Astrocyte of the spinal cord (primary cell): Measurements from ENCODE around the gene TTC17.
"Not testable (repeated sequence)": the region's sequence is repeated elsewhere in the genome, so short reads cannot be mapped to it uniquely, and the experiment has no call there.

Source experiments
- DNase-seq: peaks from one replicate; pipeline ENCODE4 v3.0.0; 2011; ENCODE audit warnings: low read depth, low spot score
- H3K4me3 ChIP-seq: 2 replicates; pipeline ENCODE4 v1.5.1; 2011; ENCODE audit warnings: low read depth, mild to moderate bottlenecking, low read length, moderate library complexity
- in situ Hi-C: cut with HindIII; loops from 2 replicates; pipeline ENCODE4 v1.10.0; 2017; ENCODE audit warnings: low sequenced_read_pairs
- TF ChIP-seq, protein P1 (sequence below): IDR thresholded peaks from 2 replicates; pipeline ENCODE4 v1.5.1; 2012; ENCODE audit warnings: low read depth, mild to moderate bottlenecking, low read length, inconsistent platforms

TTC17 gene

DNA sequence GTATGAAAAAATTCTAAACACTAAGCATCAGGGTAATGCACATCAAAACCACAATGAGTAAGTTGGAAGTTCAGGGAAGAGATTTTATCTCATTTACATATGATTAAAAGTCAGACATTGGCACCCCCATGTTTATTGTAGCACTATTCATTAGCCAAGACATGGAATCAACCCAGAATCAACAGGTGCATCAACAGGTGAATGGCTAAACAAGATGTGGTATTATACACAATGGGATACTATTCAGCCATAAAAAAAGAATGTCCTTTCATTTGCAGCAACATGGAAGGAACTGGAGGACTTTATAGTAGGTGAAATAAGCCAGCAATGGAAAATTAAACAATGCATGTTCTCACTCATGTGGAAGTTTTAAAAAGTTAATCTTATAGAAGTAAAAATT lies 17.6 kb upstream of the TTC17 start:
- TF ChIP-seq, protein P1, sequence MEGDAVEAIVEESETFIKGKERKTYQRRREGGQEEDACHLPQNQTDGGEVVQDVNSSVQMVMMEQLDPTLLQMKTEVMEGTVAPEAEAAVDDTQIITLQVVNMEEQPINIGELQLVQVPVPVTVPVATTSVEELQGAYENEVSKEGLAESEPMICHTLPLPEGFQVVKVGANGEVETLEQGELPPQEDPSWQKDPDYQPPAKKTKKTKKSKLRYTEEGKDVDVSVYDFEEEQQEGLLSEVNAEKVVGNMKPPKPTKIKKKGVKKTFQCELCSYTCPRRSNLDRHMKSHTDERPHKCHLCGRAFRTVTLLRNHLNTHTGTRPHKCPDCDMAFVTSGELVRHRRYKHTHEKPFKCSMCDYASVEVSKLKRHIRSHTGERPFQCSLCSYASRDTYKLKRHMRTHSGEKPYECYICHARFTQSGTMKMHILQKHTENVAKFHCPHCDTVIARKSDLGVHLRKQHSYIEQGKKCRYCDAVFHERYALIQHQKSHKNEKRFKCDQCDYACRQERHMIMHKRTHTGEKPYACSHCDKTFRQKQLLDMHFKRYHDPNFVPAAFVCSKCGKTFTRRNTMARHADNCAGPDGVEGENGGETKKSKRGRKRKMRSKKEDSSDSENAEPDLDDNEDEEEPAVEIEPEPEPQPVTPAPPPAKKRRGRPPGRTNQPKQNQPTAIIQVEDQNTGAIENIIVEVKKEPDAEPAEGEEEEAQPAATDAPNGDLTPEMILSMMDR: no peak
- DNase-seq: no peak
- H3K4me3 ChIP-seq: no peak overlapping the region
- in situ Hi-C loops: no loop called here

DNA sequence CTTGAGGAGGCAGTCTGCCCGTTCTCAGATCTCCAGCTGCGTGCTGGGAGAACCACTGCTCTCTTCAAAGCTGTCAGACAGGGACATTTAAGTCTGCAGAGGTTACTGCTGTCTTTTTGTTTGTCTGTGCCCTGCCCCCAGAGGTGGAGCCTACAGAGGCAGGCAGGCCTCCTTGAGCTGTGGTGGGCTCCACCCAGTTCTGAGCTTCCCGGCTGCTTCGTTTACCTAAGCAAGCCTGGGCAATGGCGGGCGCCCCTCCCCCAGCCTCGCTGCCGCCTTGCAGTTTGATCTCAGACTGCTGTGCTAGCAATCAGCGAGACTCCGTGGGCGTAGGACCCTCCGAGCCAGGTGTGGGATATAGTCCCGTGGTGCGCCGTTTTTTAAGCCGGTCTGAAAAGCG lies 7.3 kb upstream of the TTC17 start:
- DNase-seq, H3K4me3 ChIP-seq, in situ Hi-C loops: not testable (repeated sequence)

DNA sequence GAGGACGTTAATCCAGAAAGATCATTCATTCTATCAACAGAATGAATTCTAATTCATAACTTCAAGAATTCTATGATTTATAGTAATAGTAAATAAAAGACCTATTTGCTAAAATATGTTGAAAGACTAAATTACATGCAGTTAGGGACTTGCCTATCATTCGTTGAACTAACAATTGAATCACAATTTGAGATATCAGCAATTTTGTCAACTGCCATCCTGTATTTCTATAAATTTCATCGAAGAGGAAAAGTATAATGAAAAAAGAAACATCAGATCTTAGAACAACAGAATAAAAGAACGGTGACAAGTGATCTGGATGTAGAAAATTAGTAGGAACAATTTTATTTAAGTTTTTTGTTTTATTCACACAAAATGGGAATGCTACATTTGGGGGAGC lies 4.4 kb upstream of the TTC17 start:
- TF ChIP-seq, protein P1: no peak
- DNase-seq: no peak
- in situ Hi-C loops: no loop called here
- no peak overlapping the region for H3K4me3 ChIP-seq

DNA sequence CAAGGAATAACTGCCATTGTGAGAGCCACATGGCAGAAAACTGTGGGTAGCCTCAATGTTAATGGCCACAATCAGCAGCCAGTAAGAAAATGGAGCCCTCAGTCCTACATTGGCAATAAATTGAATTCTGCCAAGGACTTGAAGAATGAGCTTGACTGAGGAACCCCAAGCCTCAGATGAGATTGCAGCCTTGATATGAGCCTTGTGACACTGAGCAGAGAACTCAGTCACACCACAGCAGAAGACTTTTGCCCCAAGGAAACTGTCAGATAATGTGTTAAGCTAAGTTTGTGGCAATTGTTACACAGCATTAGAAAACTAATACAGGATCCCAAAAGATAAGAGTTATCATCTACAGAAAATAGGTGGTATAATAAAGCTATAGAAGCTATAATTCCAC lies 2.4 kb upstream of the TTC17 start:
- H3K4me3 ChIP-seq: no peak overlapping the region
- in situ Hi-C loops: no loop called here
- TF ChIP-seq, protein P1: no peak
- no peak for DNase-seq

DNA sequence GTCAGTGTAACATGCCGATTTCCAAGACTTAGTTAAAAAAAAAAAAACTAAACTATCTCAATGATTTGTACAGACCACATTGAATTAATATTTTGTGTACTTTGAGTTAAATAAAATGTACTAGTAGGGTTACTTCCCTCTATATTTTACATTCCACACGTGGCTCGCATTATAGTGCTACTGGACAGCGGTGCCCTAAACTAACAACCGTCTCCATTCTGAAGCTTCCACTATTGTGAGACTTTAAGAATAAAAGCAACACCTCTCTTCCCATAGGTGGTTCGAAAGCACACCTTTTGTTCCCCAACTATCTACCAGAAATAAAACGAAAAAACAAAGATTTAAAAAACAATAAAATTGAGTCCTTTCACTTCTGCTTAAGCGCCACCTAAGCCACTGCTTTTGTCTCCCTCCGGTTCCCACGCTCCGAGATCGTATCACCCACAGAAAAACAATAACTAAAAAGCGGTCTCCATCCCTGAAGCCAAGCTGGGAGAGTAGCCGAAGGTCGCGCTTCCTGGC lies 380 bp upstream of the TTC17 start:
- DNase-seq: peak; percentile 19
- in situ Hi-C loops: no loop called here
- TF ChIP-seq, protein P1: no peak
- peak overlapping the region; percentile 74 for H3K4me3 ChIP-seq

DNA sequence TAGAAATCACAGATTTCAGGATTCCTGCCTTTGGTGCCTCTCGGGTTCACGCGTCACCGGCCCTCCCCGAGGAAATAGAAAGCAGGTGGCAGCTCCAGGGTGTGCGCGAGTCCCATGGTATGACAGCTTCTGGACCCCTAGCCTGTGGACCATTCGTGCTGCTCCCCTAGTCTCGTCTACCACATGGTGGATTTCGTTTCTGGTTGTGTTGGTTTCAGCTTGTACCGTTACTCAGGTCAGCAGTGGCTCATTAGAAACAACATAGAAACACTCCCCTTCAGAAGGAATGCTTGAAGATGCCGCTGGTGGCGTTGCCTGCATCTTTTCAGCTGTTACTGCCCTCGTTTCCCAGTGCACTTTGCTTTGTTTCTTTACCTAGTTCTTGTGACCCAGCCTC lies 700 bp downstream of the TTC17 start:
- in situ Hi-C loops: no loop called here
- TF ChIP-seq, protein P1: no peak
- peak; percentile 20 for DNase-seq
- peak overlapping the region; percentile 74 for H3K4me3 ChIP-seq

DNA sequence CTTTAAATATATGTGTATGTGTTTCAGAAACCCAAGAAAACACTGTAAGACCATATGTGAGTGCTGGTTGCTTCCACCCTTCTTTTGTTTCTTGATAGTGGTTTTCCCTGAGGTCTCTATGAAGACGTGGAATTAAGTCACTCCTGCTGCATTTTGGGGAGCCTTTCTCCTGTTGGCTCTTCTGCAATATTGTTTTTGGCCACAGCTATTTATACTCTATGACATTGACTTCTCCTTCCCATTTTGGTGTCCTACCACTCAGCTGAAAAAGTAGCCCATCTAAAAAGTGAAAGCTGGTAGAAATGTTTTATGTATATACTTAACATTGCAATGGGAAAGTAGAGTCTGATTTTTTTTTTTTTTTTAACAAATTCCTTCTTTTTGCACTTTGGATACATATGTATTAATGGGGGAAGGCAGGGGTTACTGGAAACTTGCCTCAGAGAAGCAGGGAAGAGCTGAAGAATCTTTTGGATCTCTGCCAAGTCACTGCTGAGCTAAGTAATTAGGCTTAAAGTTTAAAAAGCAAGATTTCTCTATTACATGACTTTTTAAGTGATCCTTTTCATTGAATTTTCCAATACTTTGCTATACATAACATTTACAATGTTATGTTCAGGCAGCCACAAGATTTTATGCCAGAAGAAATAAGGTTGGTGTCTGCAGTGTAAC lies 1.8 kb downstream of the TTC17 start:
- in situ Hi-C loops: no loop called here
- TF ChIP-seq, protein P1: no peak
- H3K4me3 ChIP-seq: no peak overlapping the region
- no peak for DNase-seq
